Right lobe of liver (tissue), 4 donors: ENCODE results near the gene ARMC2.

Experiments used
- CTCF ChIP-seq, 4 donors: fragments of 200-600 bp in 3 of 4; fragments of 450-650 bp in 1 of 4; IDR thresholded peaks; one replicate each; pipeline versions ENCODE4 v1.5.1 to v1.8.0; 2016 to 2022; ENCODE audit warnings: antibody characterized with exemption in 4 of 4, mild to moderate bottlenecking in 2 of 4
- POLR2A ChIP-seq: fragments of 450-650 bp; IDR thresholded peaks from one replicate; pipeline ENCODE4 v1.6.1; 2017; ENCODE audit warnings: antibody characterized with exemption, mild to moderate bottlenecking
- donor health status: DM: no; HTN: no; CAD: no.
- donor health status: DM: no; HTN: no; CAD: no.
- donor health status: DM: no; HTN: yes; CAD: no.

DNA sequence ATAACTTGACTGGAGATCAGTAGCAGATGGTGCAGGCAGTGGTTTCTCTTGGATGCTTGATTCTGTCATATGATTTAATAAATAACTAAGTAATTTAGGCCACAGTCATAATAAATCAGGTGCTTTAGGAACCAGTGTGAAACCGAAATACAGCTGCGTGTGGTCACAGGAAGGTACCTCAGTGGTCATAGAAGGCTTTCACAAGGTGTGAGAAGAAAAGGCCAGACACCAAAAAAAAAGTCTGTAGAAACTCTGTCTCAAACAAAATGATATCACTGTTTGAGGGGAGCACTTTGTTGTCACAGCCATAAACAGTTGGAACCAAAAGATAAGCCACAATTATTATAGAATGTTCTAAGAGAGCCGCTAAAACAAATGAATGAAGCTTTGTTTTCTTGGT lies 56.5 kb downstream of the ARMC2 start:
- TF ChIP-seq CTCF (IDR thresholded peaks at IDR 0.05) (no peak), POLR2A (no peak)
